GM12875 (cell line): ENCODE data around the gene CFAP141.

Experiments used
- H3K4me3 ChIP-seq: one replicate; pipeline ENCODE4 v1.5.1; 2011; ENCODE audit warnings: low read depth, low read length, control low read depth
- TF ChIP-seq, protein P1 (sequence below): IDR thresholded peaks from 2 replicates; pipeline ENCODE4 v1.5.1; 2011; ENCODE audit warnings: low read depth, mild to moderate bottlenecking, control low read depth, inconsistent platforms, low read length, moderate library complexity, borderline replicate concordance; ENCODE audit not compliant: insufficient read depth

Gene CFAP141

DNA sequence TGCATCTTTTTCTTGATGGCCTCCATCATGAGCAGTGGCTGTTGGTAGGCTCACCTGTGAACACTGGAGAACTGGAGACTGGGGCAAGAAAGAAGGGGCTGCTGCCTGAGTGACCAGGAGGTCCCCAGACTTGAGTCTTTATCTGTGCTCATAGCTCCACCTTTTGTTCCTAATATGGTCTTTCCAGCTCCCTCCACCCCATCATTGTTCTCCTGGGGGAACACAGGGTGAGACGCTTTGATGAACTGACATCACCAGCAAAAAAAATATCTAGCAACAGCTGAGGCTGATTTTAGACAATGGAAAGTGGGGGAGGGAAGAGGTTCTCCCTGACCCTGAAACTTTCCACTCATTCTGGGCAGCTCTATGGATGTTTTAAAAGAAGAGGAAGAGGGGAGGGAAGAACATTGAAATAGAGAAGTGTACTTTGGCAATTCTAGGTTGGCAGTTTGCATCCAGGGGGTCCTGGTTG lies 14.1 kb downstream of the CFAP141 start, which contains the start of gene TPM3:
TSS of gene TPM3 (minus strand) at position 111 of the 472 bp plus-strand sequence. CDS start at position 29, 82 bp downstream.
- TF ChIP-seq, protein P1, sequence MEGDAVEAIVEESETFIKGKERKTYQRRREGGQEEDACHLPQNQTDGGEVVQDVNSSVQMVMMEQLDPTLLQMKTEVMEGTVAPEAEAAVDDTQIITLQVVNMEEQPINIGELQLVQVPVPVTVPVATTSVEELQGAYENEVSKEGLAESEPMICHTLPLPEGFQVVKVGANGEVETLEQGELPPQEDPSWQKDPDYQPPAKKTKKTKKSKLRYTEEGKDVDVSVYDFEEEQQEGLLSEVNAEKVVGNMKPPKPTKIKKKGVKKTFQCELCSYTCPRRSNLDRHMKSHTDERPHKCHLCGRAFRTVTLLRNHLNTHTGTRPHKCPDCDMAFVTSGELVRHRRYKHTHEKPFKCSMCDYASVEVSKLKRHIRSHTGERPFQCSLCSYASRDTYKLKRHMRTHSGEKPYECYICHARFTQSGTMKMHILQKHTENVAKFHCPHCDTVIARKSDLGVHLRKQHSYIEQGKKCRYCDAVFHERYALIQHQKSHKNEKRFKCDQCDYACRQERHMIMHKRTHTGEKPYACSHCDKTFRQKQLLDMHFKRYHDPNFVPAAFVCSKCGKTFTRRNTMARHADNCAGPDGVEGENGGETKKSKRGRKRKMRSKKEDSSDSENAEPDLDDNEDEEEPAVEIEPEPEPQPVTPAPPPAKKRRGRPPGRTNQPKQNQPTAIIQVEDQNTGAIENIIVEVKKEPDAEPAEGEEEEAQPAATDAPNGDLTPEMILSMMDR, result no peak
- no peak within 1 kb of the TSS for H3K4me3 ChIP-seq

DNA sequence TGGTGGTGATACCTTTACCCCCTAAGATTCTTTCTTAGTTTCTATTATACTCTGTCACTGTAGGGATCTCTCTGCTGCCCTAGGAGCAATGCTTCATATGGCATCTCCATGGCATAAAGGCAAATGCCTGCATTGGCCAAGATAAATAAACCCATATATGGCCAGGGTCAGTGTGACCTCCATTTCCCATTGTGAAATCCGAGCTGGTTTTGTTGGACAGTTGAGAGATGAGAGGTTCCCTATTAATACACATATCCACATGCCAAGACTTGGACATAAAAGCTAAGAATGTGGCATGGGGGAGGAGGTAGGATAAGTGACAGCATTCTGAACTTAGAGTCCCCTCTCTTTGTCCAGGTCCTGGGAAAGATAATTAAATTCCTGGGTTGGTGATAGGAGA lies 15.6 kb downstream of the CFAP141 start:
- H3K4me3 ChIP-seq, result no peak overlapping the region
- TF ChIP-seq, protein P1, result no peak

DNA sequence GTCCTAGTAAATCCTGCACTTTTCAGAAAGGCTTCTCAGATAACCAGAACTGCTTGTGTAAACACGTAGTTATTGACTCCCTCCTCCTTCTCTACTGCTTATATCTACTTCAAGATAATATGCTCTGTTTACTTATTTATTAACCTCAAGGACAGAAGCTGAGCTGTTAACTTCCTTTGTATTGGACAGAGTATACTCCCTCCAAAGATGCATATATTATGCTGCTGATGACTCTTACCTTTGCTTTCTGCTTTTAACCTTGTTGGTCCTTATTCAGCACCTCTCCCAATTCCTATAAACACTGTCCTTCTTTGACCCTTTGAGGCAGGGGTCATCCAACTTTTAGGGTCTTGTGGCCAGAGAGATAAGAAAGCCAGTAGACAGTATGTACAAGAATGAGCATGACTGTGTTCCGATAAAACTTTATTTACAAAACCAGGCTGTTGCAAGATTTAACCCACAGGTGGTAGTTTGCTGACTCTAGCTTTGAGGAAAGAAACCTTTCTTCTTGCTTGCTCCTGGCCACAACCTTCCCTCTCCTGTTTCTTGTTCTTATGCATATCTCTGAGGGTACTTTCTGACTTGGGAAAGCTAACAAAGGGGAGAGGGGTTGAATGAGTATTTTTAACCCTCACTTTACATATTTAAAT lies 19.2 kb downstream of the CFAP141 start:
- TF ChIP-seq, protein P1, result no peak
- H3K4me3 ChIP-seq, result no peak overlapping the region

DNA sequence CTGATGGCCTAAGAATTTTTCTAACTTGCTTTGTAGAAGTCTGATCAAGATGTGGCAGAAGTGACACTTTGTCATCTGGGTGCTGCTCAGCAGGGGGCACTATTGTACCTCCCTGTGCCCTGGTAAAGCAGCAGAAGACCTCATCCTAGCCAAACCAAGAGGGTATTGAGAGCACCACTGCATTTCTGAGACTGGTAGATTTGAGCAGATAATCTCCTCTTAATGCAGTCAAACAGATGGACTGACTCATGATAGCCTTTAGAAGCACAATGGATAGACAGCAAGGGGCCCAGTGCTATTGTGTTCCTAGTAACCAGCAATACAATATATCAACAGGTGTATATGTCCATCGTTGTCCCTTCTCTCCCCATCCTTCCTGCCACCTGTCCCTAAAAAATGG lies 20.0 kb downstream of the CFAP141 start:
- H3K4me3 ChIP-seq, result no peak overlapping the region
- TF ChIP-seq, protein P1, result peak; percentile 64; the same call in 1 of the 2 replicates

DNA sequence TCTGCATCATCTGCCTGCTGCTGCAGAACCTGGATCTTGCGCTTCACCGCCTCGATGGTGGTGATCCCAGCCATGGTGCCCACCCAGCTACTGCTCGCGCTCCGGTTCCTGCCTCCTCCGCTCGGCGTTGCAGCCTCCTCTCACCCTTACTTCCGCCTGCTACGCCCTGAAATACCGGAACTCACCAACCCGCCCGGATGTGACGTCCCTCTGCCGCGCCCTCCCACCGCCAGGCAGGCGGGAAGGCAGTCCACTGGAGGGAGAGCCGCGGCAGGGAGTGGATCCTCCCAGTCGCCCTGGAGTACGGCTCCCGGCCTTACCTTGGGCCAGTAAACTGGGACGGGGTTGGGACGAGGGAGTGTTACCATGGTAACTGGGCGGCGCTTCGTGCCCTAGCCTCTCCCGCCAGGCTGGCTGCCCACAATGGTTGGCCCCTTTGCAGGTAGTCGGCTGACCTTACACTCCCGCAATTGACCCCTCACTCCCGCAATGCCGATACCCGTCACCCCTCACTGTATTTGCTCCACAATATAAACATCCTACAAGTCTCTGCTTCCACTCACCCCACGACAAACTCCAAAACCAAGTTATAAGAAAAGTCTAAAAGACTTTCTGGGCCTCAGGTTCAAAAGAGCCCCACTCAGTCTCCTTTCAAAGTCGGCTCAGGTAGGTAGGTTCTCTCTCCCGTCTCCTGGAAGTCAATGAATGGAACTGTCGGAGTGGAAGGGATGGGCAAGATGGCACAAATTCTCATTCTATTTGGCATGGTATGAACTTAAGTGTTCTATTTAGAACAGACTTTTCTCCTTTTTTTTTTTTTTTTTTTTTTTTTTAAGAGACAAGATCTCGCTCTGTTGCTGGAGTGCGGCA lies 22.9 kb downstream of the CFAP141 start:
- peak overlapping the region; percentile 96 for H3K4me3 ChIP-seq
- TF ChIP-seq, protein P1, result no peak

DNA sequence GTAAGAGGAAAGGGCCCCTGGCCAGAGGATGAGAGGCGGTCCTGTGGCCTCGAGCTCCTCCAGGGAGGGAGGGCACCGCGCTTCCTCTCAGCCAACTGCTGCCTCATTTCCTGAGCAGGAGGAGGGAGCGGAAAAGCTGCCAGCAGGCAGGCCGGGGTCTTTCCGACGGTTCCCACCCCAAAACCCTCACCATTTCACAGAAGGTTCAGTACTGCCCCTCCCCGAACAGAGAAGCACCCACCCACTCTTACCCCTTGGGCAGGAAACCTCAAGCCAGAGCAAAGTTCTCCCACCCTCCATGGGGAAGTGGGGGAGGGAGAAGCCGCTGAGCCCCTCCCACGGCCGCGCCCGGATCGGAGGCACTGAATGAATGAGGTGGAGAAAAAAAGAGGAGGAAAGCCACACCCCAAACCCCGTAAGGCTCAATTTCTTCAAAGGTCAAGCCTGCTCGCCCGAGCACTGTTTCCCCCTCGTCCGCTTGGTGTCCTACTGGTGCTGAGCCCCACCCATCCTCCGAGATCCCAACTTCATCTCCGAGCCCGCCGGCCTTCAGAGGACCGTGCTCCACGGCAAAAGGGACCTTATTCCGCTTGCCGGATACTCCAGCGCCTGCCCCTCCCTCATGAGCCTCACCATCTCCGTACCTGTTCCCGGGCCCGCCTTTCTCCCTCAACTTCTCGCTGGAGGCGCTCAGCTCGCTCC lies 23.6 kb downstream of the CFAP141 start:
- TF ChIP-seq, protein P1, result no peak
- H3K4me3 ChIP-seq, result peak overlapping the region; percentile 96
